K562 (cell line): ENCODE results near the gene ANO9. TPM values are rescaled to one million over a fixed set of nuclear protein-coding genes. Genes with fewer than 3 reads are reported as not detected.
A peak's percentile ranks its signal among the peaks of the same experiment; 100 is the strongest.

Source experiments
- BRCA1 ChIP-seq, 2 experiments: fragments of 450-650 bp in 1 of 2; sonication (generic) in 1 of 2; formaldehyde crosslinking in 1 of 2; IDR thresholded peaks; 2 replicates each; pipeline versions ENCODE4 v1.5.0 to v1.6.1; 2017 to 2020; ENCODE audit warnings: mild to moderate bottlenecking in 1 of 2, missing genetic modification reagents in 1 of 2
- CCAR2 ChIP-seq: fragments of 200-400 bp; formaldehyde crosslinking; IDR thresholded peaks from 2 replicates; pipeline ENCODE4 v1.6.1; 2017; ENCODE audit warnings: mild to moderate bottlenecking, low read depth, low read length
- CHD2 ChIP-seq: IDR thresholded peaks from 2 replicates; pipeline ENCODE4 v1.6.1; 2011; ENCODE audit warnings: low read depth, low read length
- ERF ChIP-seq: fragments of 450-650 bp; formaldehyde crosslinking; IDR thresholded peaks from 2 replicates; pipeline ENCODE4 v1.4.0; 2020; ENCODE audit warnings: mild to moderate bottlenecking, mixed read lengths
- FOXP4 ChIP-seq: sonication (generic); formaldehyde crosslinking; IDR thresholded peaks from 2 replicates; pipeline ENCODE4 v1.8.0; 2022; ENCODE audit warnings: mild to moderate bottlenecking, missing genetic modification reagents, borderline replicate concordance
- GTF2B ChIP-seq: IDR thresholded peaks from 2 replicates; pipeline ENCODE4 v1.6.1; 2011; ENCODE audit not compliant: insufficient read length; ENCODE audit errors: extremely low read depth
- HOMEZ ChIP-seq: fragments of 250-450 bp; sonication (Bioruptor Pico); IDR thresholded peaks from 2 replicates; pipeline ENCODE4 v1.4.0; 2020; ENCODE audit warnings: mild to moderate bottlenecking, moderate library complexity
- JUN ChIP-seq, 2 experiments: sonication (generic) in 1 of 2; formaldehyde crosslinking in 1 of 2; IDR thresholded peaks; 2 replicates each; pipeline versions ENCODE4 v1.6.1 to v1.8.0; 2012 to 2022; ENCODE audit warnings: borderline replicate concordance in 2 of 2, mild to moderate bottlenecking in 2 of 2, improper control_type of control experiment in 1 of 2, low read depth in 1 of 2, low read length in 1 of 2, missing genetic modification reagents in 1 of 2
- JUNB ChIP-seq: fragments of 450-650 bp; formaldehyde crosslinking; conservative IDR thresholded peaks from 2 replicates; pipeline ENCODE4 v1.4.0; 2020; ENCODE audit warnings: mild to moderate bottlenecking
- KDM1A ChIP-seq, 2 experiments: fragments of 450-650 bp; IDR thresholded peaks; 2 replicates each; pipeline ENCODE4 v1.6.1; 2016; ENCODE audit warnings: mild to moderate bottlenecking in 2 of 2
- L3MBTL2 ChIP-seq: fragments of 450-650 bp; IDR thresholded peaks from 2 replicates; pipeline ENCODE4 v1.6.1; 2016; ENCODE audit warnings: mild to moderate bottlenecking, moderate library complexity
- NCOA6 ChIP-seq: fragments of 450-650 bp; IDR thresholded peaks from 2 replicates; pipeline ENCODE4 v1.6.1; 2017; ENCODE audit warnings: mild to moderate bottlenecking
- PML ChIP-seq: IDR thresholded peaks from 2 replicates; pipeline ENCODE4 v1.6.1; 2012; ENCODE audit warnings: low read length, inconsistent platforms
- RBM17 ChIP-seq: fragments of 200-400 bp; formaldehyde crosslinking; IDR thresholded peaks from 2 replicates; pipeline ENCODE4 v1.6.1; 2017; ENCODE audit warnings: low read depth, mild to moderate bottlenecking, low read length, borderline replicate concordance
- RBM22 ChIP-seq: fragments of 200-400 bp; formaldehyde crosslinking; IDR thresholded peaks from 2 replicates; pipeline ENCODE4 v1.6.1; 2018; ENCODE audit warnings: low read length, low read depth; ENCODE audit not compliant: poor library complexity, severe bottlenecking
- RFX5 ChIP-seq: IDR thresholded peaks from 2 replicates; pipeline ENCODE4 v1.6.1; 2011; ENCODE audit warnings: low read depth, mild to moderate bottlenecking, improper control_type of control experiment, low read length
- SRSF3 ChIP-seq: fragments of 200-400 bp; formaldehyde crosslinking; IDR thresholded peaks from 2 replicates; pipeline ENCODE4 v1.6.1; 2016; ENCODE audit warnings: mild to moderate bottlenecking, low read length, moderate library complexity; ENCODE audit not compliant: insufficient read depth
- TCF7L2 ChIP-seq: fragments of 150-350 bp; IDR thresholded peaks from 2 replicates; pipeline ENCODE4 v1.6.1; 2016; ENCODE audit warnings: low read depth, mild to moderate bottlenecking, low read length, moderate library complexity
- USF2 ChIP-seq: sonication (generic); formaldehyde crosslinking; IDR thresholded peaks from 2 replicates; pipeline ENCODE4 v1.5.0; 2020; ENCODE audit warnings: missing genetic modification reagents
- ZNF121 ChIP-seq: sonication (generic); formaldehyde crosslinking; conservative IDR thresholded peaks from 2 replicates; pipeline ENCODE4 v1.8.0; 2022; ENCODE audit warnings: missing genetic modification reagents
- ZNF239 ChIP-seq: fragments of 250-450 bp; sonication (Bioruptor Pico); IDR thresholded peaks from 2 replicates; pipeline ENCODE4 v1.4.0; 2020; ENCODE audit warnings: mild to moderate bottlenecking
- polyA plus RNA-seq, 8 experiments: library from polyadenylated mRNA; depleted of rRNA in 4 of 8; stranded (reverse) in 5 of 8; unstranded in 3 of 8; fragments of >200 nt; fragmentation: Nextera tagmentation in 2 of 8; fragmentation: Illumina TruSeq in 1 of 8; extraction: Ambion mirVana in 2 of 8; extraction: Trizol in 1 of 8; gene quantifications; 2 replicates each; pipeline versions ENCODE4 v1.2.1 to v1.2.3, GENCODE V29; 2011 to 2014; ENCODE audit warnings: inconsistent platforms in 1 of 8, missing spikeins in 1 of 8
- total RNA-seq, 7 experiments: library from RNA; depleted of rRNA in 6 of 7; stranded (reverse); fragments of >200 nt in 6 of 7; fragmentation: Illumina TruSeq in 2 of 7; extraction: Trizol in 2 of 7; gene quantifications; 2 replicates each; pipeline versions ENCODE4 v1.2.1 to v1.2.3, GENCODE V29; 2011 to 2021; ENCODE audit warnings: low replicate concordance in 1 of 7

Gene ANO9
- total and polyA plus RNA-seq, 9 of the 15 experiments (the other 6 are each of a cell fraction or from before 2014, with no cell fraction given), result 0.20 to 14.5 (median 4.5) TPM

DNA sequence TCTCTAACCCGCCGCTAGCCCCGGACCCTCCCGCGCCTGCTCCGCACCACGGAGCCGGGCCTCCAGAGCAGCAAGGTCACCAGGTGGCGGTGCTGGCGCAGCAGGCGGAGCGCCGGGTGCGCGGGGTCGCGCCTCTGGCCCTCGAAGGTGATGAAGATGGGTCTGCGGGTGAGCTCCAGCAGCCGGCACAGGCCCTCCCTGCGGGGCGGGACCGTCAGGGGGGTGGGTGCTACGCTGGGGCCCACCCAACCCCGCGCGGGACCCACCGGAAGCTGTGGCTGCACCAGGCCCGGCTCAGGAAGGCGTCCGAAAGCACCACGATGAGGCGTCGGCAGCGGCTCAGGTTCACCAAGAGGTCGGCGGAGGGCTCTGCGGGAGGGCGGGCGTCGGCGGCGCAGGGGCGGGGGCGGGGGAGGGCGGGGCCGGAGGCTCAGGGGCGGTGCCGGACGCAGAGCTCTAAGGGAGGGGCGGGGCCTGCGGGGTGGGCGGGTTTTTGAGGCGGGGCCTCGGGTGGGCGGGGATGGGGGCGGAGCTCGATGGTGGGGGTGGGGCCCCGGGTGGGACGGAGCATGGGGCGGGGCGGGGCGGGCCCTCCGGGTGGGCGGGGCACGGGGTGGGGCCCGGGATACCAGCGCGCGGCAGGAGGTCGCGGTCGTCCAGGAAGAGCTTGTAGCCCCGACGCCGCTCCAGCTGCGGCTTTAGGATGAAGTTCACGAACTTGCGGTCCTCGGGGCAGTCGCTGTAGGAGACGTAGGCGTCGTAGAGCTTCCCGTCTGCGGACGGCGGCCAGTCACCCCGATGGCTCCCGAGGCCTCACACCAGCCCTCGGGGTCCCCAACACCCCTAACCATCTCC, 34.8 kb downstream of the ANO9 start (continued):
- no peak for TF ChIP-seq CCAR2
- no peak for TF ChIP-seq TCF7L2
- TF ChIP-seq ZNF239 (CRISPR knock-in tag), result no peak
- no peak; the same call in 1 of the 2 replicates for TF ChIP-seq PML
- no peak; the same call in 1 of the 2 replicates for TF ChIP-seq FOXP4 (CRISPR knock-in tag)
- no peak for TF ChIP-seq BRCA1 (IDR thresholded peaks at IDR 0.05)
- TF ChIP-seq BRCA1 (CRISPR knock-in tag; IDR thresholded peaks at IDR 0.05), result no peak
- no peak for TF ChIP-seq ERF (CRISPR knock-in tag)
- TF ChIP-seq JUNB (CRISPR knock-in tag), result no peak
- no peak for TF ChIP-seq USF2
- TF ChIP-seq RFX5, result no peak
- peak; percentile 83 for TF ChIP-seq L3MBTL2
- no peak for TF ChIP-seq JUN (IDR thresholded peaks at IDR 0.05; ENCODE audit: borderline replicate concordance, low read depth, low read length)
- TF ChIP-seq JUN (CRISPR knock-in tag; IDR thresholded peaks at IDR 0.05; ENCODE audit: borderline replicate concordance), result no peak
- TF ChIP-seq ZNF121 (CRISPR knock-in tag), result no peak; the same call in 1 of the 2 replicates
- peak; percentile 89 for TF ChIP-seq NCOA6
- TF ChIP-seq HOMEZ, result no peak
- TF ChIP-seq CHD2, result peak; percentile 23; the same call in 1 of the 2 replicates
- TF ChIP-seq RBM22, result peak; percentile 33
- no peak for TF ChIP-seq KDM1A (IDR thresholded peaks at IDR 0.05)
- TF ChIP-seq SRSF3, result no peak
- TF ChIP-seq GTF2B, result no peak
- no peak for TF ChIP-seq RBM17
